ENCODE data around the gene ZNF77.

Gene ZNF77

GRCh38 chr19:2950286-2951124, 5.7 kb upstream of the ZNF77 start (continued):
- no peak for TF ChIP-seq ZNF324 (tag by site-specific recombination; IDR thresholded peaks at IDR 0.05)
- no peak for TF ChIP-seq ZNF521 (tag by site-specific recombination; IDR thresholded peaks at IDR 0.05)
- no peak for TF ChIP-seq ZNF354C (tag by site-specific recombination; IDR thresholded peaks at IDR 0.05; ENCODE audit: borderline replicate concordance, low read depth)
- no peak for TF ChIP-seq SCRT1 (tag by site-specific recombination; IDR thresholded peaks at IDR 0.05; ENCODE audit: borderline replicate concordance)
- no peak for TF ChIP-seq ZNF132 (tag by site-specific recombination; IDR thresholded peaks at IDR 0.05; ENCODE audit: borderline replicate concordance)
- no peak for TF ChIP-seq ZNF146 (tag by site-specific recombination; IDR thresholded peaks at IDR 0.05)
- TF ChIP-seq BCL11A (tag by site-specific recombination; IDR thresholded peaks at IDR 0.05; ENCODE audit: low read depth), result peak; percentile 88
- no peak for TF ChIP-seq ZNF362 (tag by site-specific recombination; IDR thresholded peaks at IDR 0.05)
- no peak for TF ChIP-seq HOXA7 (CRISPR knock-in tag; IDR thresholded peaks at IDR 0.05; ENCODE audit: borderline replicate concordance)
- no peak for TF ChIP-seq ZNF133 (tag by site-specific recombination; IDR thresholded peaks at IDR 0.05)
- peak; percentile 96 for TF ChIP-seq SP3 (tag by site-specific recombination; IDR thresholded peaks at IDR 0.05)
- TF ChIP-seq ZNF549 (tag by site-specific recombination; IDR thresholded peaks at IDR 0.05), result no peak
- TF ChIP-seq ZNF292 (tag by site-specific recombination; IDR thresholded peaks at IDR 0.05; ENCODE audit: borderline replicate concordance, low read depth), result no peak
- TF ChIP-seq INSM2 (tag by site-specific recombination; IDR thresholded peaks at IDR 0.05), result 0 out of 2 replicates have a peak, but pooled peaks have one; percentile 54
- TF ChIP-seq ZNF157 (tag by site-specific recombination; IDR thresholded peaks at IDR 0.05), result no peak
- no peak for TF ChIP-seq ZNF610 (tag by site-specific recombination; IDR thresholded peaks at IDR 0.05; ENCODE audit: borderline replicate concordance)
- no peak for TF ChIP-seq ZNF433 (tag by site-specific recombination; IDR thresholded peaks at IDR 0.05; ENCODE audit: low read depth)
- no peak for TF ChIP-seq ZNF560 (tag by site-specific recombination; IDR thresholded peaks at IDR 0.05; ENCODE audit: borderline replicate concordance)
- TF ChIP-seq ZNF335 (tag by site-specific recombination; conservative IDR thresholded peaks at IDR 0.05), result peak; percentile 82
- TF ChIP-seq ZNF558 (tag by site-specific recombination; IDR thresholded peaks at IDR 0.05), result no peak
- TF ChIP-seq ZNF645 (tag by site-specific recombination; IDR thresholded peaks at IDR 0.05), result no peak
- peak; percentile 100 for TF ChIP-seq SP2 (tag by site-specific recombination; IDR thresholded peaks at IDR 0.05)
- no peak for TF ChIP-seq GFI1B (tag by site-specific recombination; IDR thresholded peaks at IDR 0.05)
- no peak for TF ChIP-seq ZNF239 (tag by site-specific recombination; IDR thresholded peaks at IDR 0.05)
- TF ChIP-seq ZNF148 (tag by site-specific recombination; IDR thresholded peaks at IDR 0.05; ENCODE audit: borderline replicate concordance), result no peak
- TF ChIP-seq ZIC2 (tag by site-specific recombination; IDR thresholded peaks at IDR 0.05), result 0 out of 2 replicates have a peak, but pooled peaks have one; percentile 25
- peak; percentile 72 for TF ChIP-seq SP7 (tag by site-specific recombination; IDR thresholded peaks at IDR 0.05)
- TF ChIP-seq ZBTB1 (tag by site-specific recombination; IDR thresholded peaks at IDR 0.05), result no peak
- TF ChIP-seq PRDM6 (tag by site-specific recombination; IDR thresholded peaks at IDR 0.05), result no peak
- no peak for TF ChIP-seq ZNF776 (tag by site-specific recombination; IDR thresholded peaks at IDR 0.05; ENCODE audit: borderline replicate concordance)
- TF ChIP-seq ZNF514 (tag by site-specific recombination; IDR thresholded peaks at IDR 0.05), result no peak
- no peak for TF ChIP-seq ZNF677 (tag by site-specific recombination; IDR thresholded peaks at IDR 0.05)
- 0 out of 2 replicates have a peak, but pooled peaks have one; percentile 6 for TF ChIP-seq ZNF660 (tag by site-specific recombination; IDR thresholded peaks at IDR 0.05)

All from HEK293 (cell line).